HepG2 (cell line): Measurements from ENCODE around the gene HEPACAM. TPM values are rescaled to one million over a fixed set of nuclear protein-coding genes. Genes with fewer than 3 reads are reported as not detected.

Source experiments
- ADNP ChIP-seq: sonication (generic); formaldehyde crosslinking; IDR thresholded peaks from 2 replicates; pipeline ENCODE4 v1.4.0; 2020; ENCODE audit warnings: missing genetic modification reagents
- DNMT1 ChIP-seq: sonication (generic); formaldehyde crosslinking; IDR thresholded peaks from 2 replicates; pipeline ENCODE4 v1.5.1; 2020; ENCODE audit warnings: mild to moderate bottlenecking, missing genetic modification reagents
- HBP1 ChIP-seq: IDR thresholded peaks from 2 replicates; pipeline ENCODE4 v1.6.1; 2016; ENCODE audit warnings: low read depth, control low read depth
- HOXA3 ChIP-seq: sonication (generic); formaldehyde crosslinking; IDR thresholded peaks from 2 replicates; pipeline ENCODE4 v1.5.0; 2020; ENCODE audit warnings: missing genetic modification reagents
- MED8 ChIP-seq: sonication (generic); formaldehyde crosslinking; IDR thresholded peaks from 2 replicates; pipeline ENCODE4 v1.8.1; 2023; ENCODE audit warnings: mild to moderate bottlenecking, missing genetic modification reagents; ENCODE audit not compliant: insufficient replicate concordance
- RAD51 ChIP-seq: fragments of 450-650 bp; IDR thresholded peaks from 2 replicates; pipeline ENCODE4 v1.6.1; 2016; ENCODE audit warnings: borderline replicate concordance
- REXO4 ChIP-seq: sonication (generic); formaldehyde crosslinking; IDR thresholded peaks from 2 replicates; pipeline ENCODE4 v1.8.0; 2022; ENCODE audit warnings: missing genetic modification reagents, mild to moderate bottlenecking, borderline replicate concordance
- SOX5 ChIP-seq: IDR thresholded peaks from 2 replicates; pipeline ENCODE4 v1.6.1; 2016; ENCODE audit warnings: borderline replicate concordance
- STAT5B ChIP-seq: sonication (generic); formaldehyde crosslinking; IDR thresholded peaks from 2 replicates; pipeline ENCODE4 v1.4.0; 2020; ENCODE audit warnings: missing genetic modification reagents
- ZBTB2 ChIP-seq: sonication (generic); formaldehyde crosslinking; IDR thresholded peaks from 2 replicates; pipeline ENCODE4 v1.8.0; 2022; ENCODE audit warnings: low read depth, missing genetic modification reagents
- ZFP36 ChIP-seq: fragments of 150-350 bp; IDR thresholded peaks from 2 replicates; pipeline ENCODE4 v1.6.1; 2018; ENCODE audit warnings: borderline replicate concordance, low read length, low read depth; ENCODE audit not compliant: partially characterized antibody
- ZKSCAN8 ChIP-seq: IDR thresholded peaks from 2 replicates; pipeline ENCODE4 v1.6.1; 2016; ENCODE audit warnings: borderline replicate concordance, missing genetic modification reagents, missing compliant biosample characterization
- ZNF280D ChIP-seq: sonication (generic); formaldehyde crosslinking; IDR thresholded peaks from 2 replicates; pipeline ENCODE4 v1.5.1; 2020; ENCODE audit warnings: mild to moderate bottlenecking, missing genetic modification reagents
- ZNF543 ChIP-seq: sonication (generic); formaldehyde crosslinking; IDR thresholded peaks from 2 replicates; pipeline ENCODE4 v1.4.0; 2020; ENCODE audit warnings: mild to moderate bottlenecking, missing genetic modification reagents
- ZNF614 ChIP-seq: IDR thresholded peaks from 2 replicates; pipeline ENCODE4 v1.6.1; 2018; ENCODE audit warnings: missing biosample characterization, missing genetic modification reagents, inconsistent platforms, borderline replicate concordance
- ZNF761 ChIP-seq: sonication (generic); formaldehyde crosslinking; conservative IDR thresholded peaks from 2 replicates; pipeline ENCODE4 v1.4.0; 2020; ENCODE audit warnings: mild to moderate bottlenecking, missing genetic modification reagents
- ZNF770 ChIP-seq: sonication (generic); formaldehyde crosslinking; IDR thresholded peaks from 2 replicates; pipeline ENCODE4 v1.5.0; 2020; ENCODE audit warnings: mild to moderate bottlenecking, missing genetic modification reagents
- ZNF788 ChIP-seq: sonication (generic); formaldehyde crosslinking; IDR thresholded peaks from 2 replicates; pipeline ENCODE4 v1.5.0; 2020; ENCODE audit warnings: mild to moderate bottlenecking, missing genetic modification reagents, borderline replicate concordance
- ZNF841 ChIP-seq: sonication (generic); formaldehyde crosslinking; IDR thresholded peaks from 2 replicates; pipeline ENCODE4 v1.8.1; 2023; ENCODE audit warnings: missing genetic modification reagents, borderline replicate concordance
- ZSCAN29 ChIP-seq: sonication (generic); formaldehyde crosslinking; conservative IDR thresholded peaks from 2 replicates; pipeline ENCODE4 v1.4.0; 2020; ENCODE audit warnings: mild to moderate bottlenecking, missing genetic modification reagents
- polyA plus RNA-seq, 8 experiments: library from polyadenylated mRNA; depleted of rRNA in 3 of 8; stranded (reverse) in 7 of 8; unstranded in 1 of 8; fragments of >200 nt; fragmentation: Illumina TruSeq in 4 of 8; extraction: Trizol in 4 of 8; gene quantifications; 2 replicates each; pipeline versions ENCODE4 v1.2.1 to v1.2.3, GENCODE V29; 2011 to 2016; ENCODE audit warnings: low read depth in 4 of 8, missing spikeins in 1 of 8, mixed read lengths in 1 of 8; ENCODE audit not compliant: insufficient read depth in 1 of 8
- total RNA-seq, 5 experiments: library from RNA; depleted of rRNA; stranded (reverse); fragments of >200 nt; fragmentation: Illumina TruSeq; extraction: Trizol; gene quantifications; 2 replicates each; pipeline ENCODE4 v1.2.3, GENCODE V29; 2016; ENCODE audit warnings: low read depth in 1 of 5
- TF ChIP-seq, protein P1 (sequence below): sonication (generic); formaldehyde crosslinking; IDR thresholded peaks from 2 replicates; pipeline ENCODE4 v1.4.0; 2020; ENCODE audit warnings: missing genetic modification reagents

Gene HEPACAM
- total and polyA plus RNA-seq, 2 of the 13 experiments (the other 11 are each of a cell fraction or from before 2014, with no cell fraction given) = 66.9 to 121 TPM

DNA sequence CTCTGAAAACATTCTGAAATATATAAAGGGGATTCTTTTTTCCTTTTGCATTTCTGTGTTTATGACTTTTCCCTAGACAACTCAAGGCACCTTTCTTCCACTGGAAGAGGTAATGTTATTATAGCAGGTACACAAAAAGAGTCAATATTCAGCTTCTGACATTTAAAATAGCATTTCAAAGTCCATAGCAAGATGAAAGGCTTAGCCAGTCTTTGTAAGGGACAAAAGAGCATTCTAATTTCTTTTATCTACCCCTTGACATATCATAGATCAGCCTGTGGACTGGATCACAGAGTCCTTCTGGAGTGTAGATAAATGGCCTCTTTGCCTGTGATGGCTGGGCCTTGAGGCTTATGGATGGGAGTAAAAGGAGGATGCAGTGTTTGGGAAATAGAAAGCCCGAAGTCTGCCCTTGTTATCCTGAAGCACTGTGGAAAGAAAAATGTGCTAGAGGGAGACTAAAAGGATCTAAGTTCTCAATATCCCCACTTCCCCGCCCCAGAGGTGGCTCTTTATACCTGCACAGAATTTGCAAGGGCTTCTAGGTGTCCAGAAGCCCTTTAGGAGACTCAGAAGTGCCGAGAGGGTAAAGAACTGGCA is 1.6 kb upstream of the HEPACAM start (continued):
- no peak for TF ChIP-seq ZNF841 (CRISPR knock-in tag)
- no peak for TF ChIP-seq DNMT1 (CRISPR knock-in tag)
- TF ChIP-seq ZNF280D (CRISPR knock-in tag) = no peak
- TF ChIP-seq ADNP (CRISPR knock-in tag) = no peak
- no peak for TF ChIP-seq HBP1 (CRISPR knock-in tag)
- TF ChIP-seq ZFP36 = no peak
- TF ChIP-seq ZKSCAN8 (CRISPR knock-in tag) = no peak
- TF ChIP-seq ZNF788 = no peak
- TF ChIP-seq ZNF543 (CRISPR knock-in tag) = no peak
- TF ChIP-seq ZNF770 (CRISPR knock-in tag) = no peak
- no peak for TF ChIP-seq STAT5B (CRISPR knock-in tag)
- peak; percentile 87 for TF ChIP-seq SOX5
- no peak for TF ChIP-seq RAD51
- no peak for TF ChIP-seq ZSCAN29 (CRISPR knock-in tag)
- no peak for TF ChIP-seq MED8 (CRISPR knock-in tag)
- TF ChIP-seq ZNF614 = no peak
- TF ChIP-seq ZBTB2 (CRISPR knock-in tag) = no peak
- no peak for TF ChIP-seq HOXA3 (CRISPR knock-in tag)
- TF ChIP-seq ZNF761 = no peak
- no peak for TF ChIP-seq REXO4 (CRISPR knock-in tag)
- TF ChIP-seq, protein P1, sequence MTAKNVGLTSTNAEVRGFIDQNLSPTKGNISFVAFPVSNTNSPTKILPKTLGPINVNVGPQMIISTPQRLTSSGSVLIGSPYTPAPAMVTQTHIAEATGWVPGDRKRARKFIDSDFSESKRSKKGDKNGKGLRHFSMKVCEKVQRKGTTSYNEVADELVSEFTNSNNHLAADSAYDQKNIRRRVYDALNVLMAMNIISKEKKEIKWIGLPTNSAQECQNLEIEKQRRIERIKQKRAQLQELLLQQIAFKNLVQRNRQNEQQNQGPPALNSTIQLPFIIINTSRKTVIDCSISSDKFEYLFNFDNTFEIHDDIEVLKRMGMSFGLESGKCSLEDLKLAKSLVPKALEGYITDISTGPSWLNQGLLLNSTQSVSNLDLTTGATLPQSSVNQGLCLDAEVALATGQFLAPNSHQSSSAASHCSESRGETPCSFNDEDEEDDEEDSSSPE = no peak
